BE2C (cell line): ENCODE measurements around the gene C19orf85.

Source experiments
- DNase-seq: peaks from one replicate; pipeline ENCODE4 v3.0.0-alpha.2; 2020
- H3K27me3 ChIP-seq: fragments of 250-450 bp; sonication (Bioruptor Pico); 2 replicates; pipeline ENCODE4 v1.5.1; 2020; ENCODE audit warnings: mild to moderate bottlenecking
- H3K36me3 ChIP-seq: fragments of 250-450 bp; sonication (Bioruptor Pico); 2 replicates; pipeline ENCODE4 v1.5.1; 2020; ENCODE audit warnings: mild to moderate bottlenecking
- H3K4me1 ChIP-seq: fragments of 250-450 bp; sonication (Bioruptor Pico); 2 replicates; pipeline ENCODE4 v1.5.1; 2020
- H3K4me3 ChIP-seq: 2 replicates; pipeline ENCODE4 v1.5.1; 2011; ENCODE audit warnings: low read depth, low read length
- H3K9me3 ChIP-seq: fragments of 250-450 bp; sonication (Bioruptor Pico); 2 replicates; pipeline ENCODE4 v1.5.1; 2020
- CTCF ChIP-seq: IDR thresholded peaks from 2 replicates; pipeline ENCODE4 v1.5.1; 2012; ENCODE audit warnings: mild to moderate bottlenecking, low read depth, low read length

The C19orf85 gene

GRCh38 chr19:55494172-55494761, 29.7 kb upstream of the C19orf85 start:
- Histone ChIP-seq H3K4me3 (no peak overlapping the region), H3K9me3 (no peaks in the 10 kb centered on the region), H3K36me3 (no peaks in the 10 kb centered on the region), H3K27me3 (no peaks in the 10 kb centered on the region), H3K4me1 (no peaks in the 10 kb centered on the region; the same call in 1 of the 2 replicates)
- peak; percentile 13 for DNase-seq
- TF ChIP-seq CTCF: no peak

- Histone ChIP-seq H3K27me3 (no peaks in the 10 kb centered on the region), H3K36me3 (no peaks in the 10 kb centered on the region), H3K9me3 (no peaks in the 10 kb centered on the region), H3K4me1 (peaks cover 2% of the 10 kb centered on the region; the same call in 1 of the 2 replicates), H3K4me3 (no peak overlapping the region)
- no peak for DNase-seq
- no peak for TF ChIP-seq CTCF
Observed at GRCh38 chr19:55493645-55494171, 29.2 kb upstream of the C19orf85 start.

GRCh38 chr19:55493052-55493644, 28.6 kb upstream of the C19orf85 start:
- H3K4me3 ChIP-seq: no peak overlapping the region
- no peaks in the 10 kb centered on the region for H3K36me3 ChIP-seq
- H3K9me3 ChIP-seq: no peaks in the 10 kb centered on the region
- peaks cover 5% of the 10 kb centered on the region for H3K4me1 ChIP-seq
- no peak for TF ChIP-seq CTCF
- H3K27me3 ChIP-seq: no peaks in the 10 kb centered on the region
- DNase-seq: no peak

- DNase-seq: no peak
- Histone ChIP-seq H3K27me3 (no peaks in the 10 kb centered on the region), H3K9me3 (no peaks in the 10 kb centered on the region), H3K4me1 (peaks cover 10% of the 10 kb centered on the region), H3K36me3 (no peaks in the 10 kb centered on the region; the same call in 1 of the 2 replicates), H3K4me3 (no peak overlapping the region)
- TF ChIP-seq CTCF: no peak
Observed at GRCh38 chr19:55492362-55492944, 27.9 kb upstream of the C19orf85 start.

GRCh38 chr19:55491546-55492360, 27.2 kb upstream of the C19orf85 start:
- H3K4me1 ChIP-seq: peaks cover 17% of the 10 kb centered on the region
- no peaks in the 10 kb centered on the region for H3K27me3 ChIP-seq
- DNase-seq: no peak
- H3K36me3 ChIP-seq: no peaks in the 10 kb centered on the region; the same call in 1 of the 2 replicates
- no peak for TF ChIP-seq CTCF
- H3K4me3 ChIP-seq: no peak overlapping the region
- H3K9me3 ChIP-seq: no peaks in the 10 kb centered on the region
